Cardiac muscle cell (in vitro differentiated cells and primary cell): ENCODE data around the gene TBX4. TPM values are rescaled to one million over a fixed set of nuclear protein-coding genes. Genes with fewer than 3 reads are reported as not detected.

ENCODE experiments used
- DNase-seq, 2 donors: peaks; one replicate each; pipeline versions ENCODE4 v3.0.0 to v3.0.0-alpha.2; 2010 to 2017; ENCODE audit warnings: low read depth in 1 of 2, low spot score in 1 of 2
- H3K27ac ChIP-seq: fragments of 200-600 bp; sonication (generic); 2 replicates; pipeline ENCODE4 v1.5.1; 2016
- H3K27me3 ChIP-seq: fragments of 200-600 bp; sonication (generic); 2 replicates; pipeline ENCODE4 v1.6.0; 2016; ENCODE audit warnings: control low read depth
- H3K36me3 ChIP-seq: fragments of 200-600 bp; sonication (generic); 2 replicates; pipeline ENCODE4 v1.5.1; 2016; ENCODE audit warnings: control low read depth
- H3K4me1 ChIP-seq: fragments of 200-600 bp; sonication (generic); 2 replicates; pipeline ENCODE4 v1.8.1; 2017; ENCODE audit warnings: low read depth, mild to moderate bottlenecking, mixed run types
- H3K4me3 ChIP-seq: fragments of 200-600 bp; sonication (generic); 2 replicates; pipeline ENCODE4 v1.5.1; 2016; ENCODE audit warnings: mild to moderate bottlenecking
- H3K9me3 ChIP-seq: fragments of 200-600 bp; sonication (generic); 2 replicates; pipeline ENCODE4 v1.5.1; 2017; ENCODE audit warnings: low read depth, mild to moderate bottlenecking, control low read depth
- CTCF ChIP-seq: IDR thresholded peaks from 2 replicates; pipeline ENCODE4 v1.5.1; 2012; ENCODE audit warnings: low read depth, mild to moderate bottlenecking, low read length
- polyA plus RNA-seq: library from polyadenylated mRNA; unstranded; fragments of >200 nt; fragmentation: Nextera tagmentation; extraction: Ambion mirVana; gene quantifications from 2 replicates; pipeline ENCODE4 v1.2.1, GENCODE V29; 2016
- total RNA-seq: library from RNA; depleted of rRNA; stranded (reverse); fragments of >200 nt; gene quantifications from 2 replicates; pipeline ENCODE4 v1.2.3, GENCODE V29; 2016

TBX4 gene
- total and polyA plus RNA-seq, 2 experiments from 2014 or later, result 0.54 to 1.6 TPM

DNA sequence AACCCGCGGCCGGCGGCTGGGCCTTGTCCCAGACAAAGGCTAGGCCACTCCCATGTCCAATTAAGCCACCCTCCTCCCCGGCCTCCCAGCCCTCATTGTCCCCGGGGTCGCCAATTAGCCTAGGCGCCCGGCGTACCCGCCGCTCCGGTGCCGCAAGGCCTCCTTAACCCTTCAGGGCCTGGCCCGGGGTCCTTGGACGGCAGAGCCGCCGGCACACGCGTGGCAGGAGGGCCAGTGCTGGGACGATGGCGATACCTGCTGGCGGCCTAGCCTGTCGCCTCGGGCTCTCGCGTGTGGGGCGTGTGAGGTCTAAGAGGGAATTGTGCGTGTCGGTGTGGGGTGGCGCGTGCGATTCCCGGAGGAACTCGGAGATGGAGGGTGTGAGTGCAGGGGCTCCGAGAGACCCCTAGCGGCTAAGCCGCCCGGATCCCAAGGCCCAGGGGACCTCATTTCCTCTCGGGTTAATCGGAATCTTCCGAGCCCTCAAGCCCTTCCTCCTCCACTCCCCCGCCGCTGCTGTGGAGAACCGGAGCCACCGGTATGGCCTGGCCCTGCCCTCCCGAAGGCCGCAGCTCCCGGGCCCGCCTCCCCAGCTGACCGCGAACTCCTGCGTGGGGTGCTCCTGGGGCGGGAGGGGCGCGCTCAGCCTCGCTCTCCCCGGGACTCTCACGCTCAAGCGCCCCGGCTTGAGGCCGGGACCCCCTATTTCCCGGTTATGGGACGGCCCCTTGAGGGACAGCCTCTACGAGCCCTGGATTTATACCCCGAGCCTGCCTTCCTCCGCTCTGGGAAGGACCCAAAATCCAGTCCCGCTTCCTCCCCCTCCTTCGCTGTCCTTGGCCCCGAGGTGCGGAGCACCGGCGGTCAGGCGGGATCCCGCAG lies 40.7 kb upstream of the TBX4 start:
- H3K27ac ChIP-seq, result peak overlapping the region; percentile 74
- TF ChIP-seq CTCF, result peak; percentile 29
- peak; percentile 81 to 83 for DNase-seq
- H3K9me3 ChIP-seq, result no peaks in the 10 kb centered on the region
- H3K4me3 ChIP-seq, result peak overlapping the region; percentile 50
- peaks cover 24% of the 10 kb centered on the region for H3K27me3 ChIP-seq
- H3K4me1 ChIP-seq, result peaks cover 37% of the 10 kb centered on the region
- H3K36me3 ChIP-seq, result peaks cover 7% of the 10 kb centered on the region

DNA sequence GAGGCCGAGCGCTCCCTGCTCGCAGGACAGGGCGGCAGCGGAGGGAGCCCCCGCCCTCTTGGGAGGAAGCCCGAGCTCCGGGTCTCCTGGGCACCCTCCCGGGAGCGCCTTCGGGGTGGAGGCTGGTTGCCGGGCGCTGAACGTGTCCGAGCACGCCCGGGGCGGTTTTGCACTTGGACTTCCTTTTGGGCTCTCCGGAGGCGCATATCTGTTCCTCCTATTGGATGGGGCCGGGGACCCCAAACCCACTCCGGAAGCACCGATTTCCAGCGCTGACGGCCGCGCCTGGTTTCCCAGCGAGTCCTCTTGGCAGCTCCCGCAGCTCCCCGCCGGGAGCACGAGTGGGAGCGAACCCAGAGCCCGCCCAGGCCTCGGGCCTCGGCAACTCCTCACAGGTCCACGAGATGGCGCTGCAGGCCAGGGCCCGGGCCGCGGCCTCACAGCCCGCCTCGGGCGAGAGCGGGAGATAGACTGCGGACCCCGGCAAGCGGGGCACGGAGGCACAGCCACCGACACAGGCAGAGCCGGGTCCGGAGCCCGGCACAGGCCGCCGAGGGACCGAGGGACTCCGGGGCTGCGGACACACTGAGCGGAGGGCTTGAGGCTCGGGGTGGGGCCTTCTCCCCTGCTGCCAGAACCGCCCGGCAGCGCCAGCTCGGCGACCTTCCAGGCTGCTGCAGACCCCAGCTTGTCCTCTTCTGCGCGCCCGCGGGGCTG lies 39.9 kb upstream of the TBX4 start:
- Histone ChIP-seq H3K9me3 (no peaks in the 10 kb centered on the region), H3K4me1 (peaks cover 33% of the 10 kb centered on the region), H3K36me3 (peaks cover 7% of the 10 kb centered on the region), H3K4me3 (peak overlapping the region; percentile 50), H3K27ac (peak overlapping the region; percentile 74), H3K27me3 (peaks cover 24% of the 10 kb centered on the region)
- TF ChIP-seq CTCF, result peak; percentile 94
- DNase-seq, result peak; percentile 86

GRCh38 chr17:61412860-61413660 lies 39.2 kb upstream of the TBX4 start:
- Histone ChIP-seq H3K36me3 (peaks cover 3% of the 10 kb centered on the region), H3K27me3 (peaks cover 16% of the 10 kb centered on the region), H3K4me3 (peak overlapping the region; percentile 50), H3K27ac (peak overlapping the region; percentile 25), H3K9me3 (no peaks in the 10 kb centered on the region), H3K4me1 (peaks cover 30% of the 10 kb centered on the region)
- DNase-seq, result peak in 1 of 2 donors; percentile 58
- TF ChIP-seq CTCF, result no peak

- no peak overlapping the region for H3K27ac ChIP-seq
- DNase-seq, result no peak
- peaks cover 12% of the 10 kb centered on the region for H3K27me3 ChIP-seq
- no peaks in the 10 kb centered on the region for H3K9me3 ChIP-seq
- H3K4me3 ChIP-seq, result no peak overlapping the region
- TF ChIP-seq CTCF, result no peak
- H3K4me1 ChIP-seq, result peaks cover 29% of the 10 kb centered on the region
- no peaks in the 10 kb centered on the region for H3K36me3 ChIP-seq
Measured at GRCh38 chr17:61413661-61414126, 38.5 kb upstream of the TBX4 start.
